Mucosa of stomach (tissue), 1 donor: Measurements from ENCODE around the gene OBSL1.
A peak's percentile ranks its signal among the peaks of the same experiment; 100 is the strongest.

Experiments
- H3K27me3 ChIP-seq: one replicate; pipeline ENCODE4 v1.7.0; 2013; ENCODE audit warnings: mild to moderate bottlenecking, low read length; ENCODE audit not compliant: control insufficient read depth, insufficient read depth
- H3K36me3 ChIP-seq: one replicate; pipeline ENCODE4 v1.7.0; 2013; ENCODE audit warnings: low read length; ENCODE audit not compliant: control insufficient read depth, insufficient read depth
- H3K4me1 ChIP-seq: one replicate; pipeline ENCODE4 v1.7.0; 2013; ENCODE audit warnings: mild to moderate bottlenecking, low read length; ENCODE audit not compliant: control insufficient read depth, insufficient read depth
- H3K4me3 ChIP-seq: one replicate; pipeline ENCODE4 v1.7.0; 2013; ENCODE audit warnings: low read length
- H3K9ac ChIP-seq: one replicate; pipeline ENCODE4 v1.7.0; 2013; ENCODE audit warnings: mild to moderate bottlenecking, low read length, moderate library complexity
- H3K9me3 ChIP-seq: one replicate; pipeline ENCODE4 v1.7.0; 2013; ENCODE audit warnings: mild to moderate bottlenecking, low read length, moderate library complexity; ENCODE audit not compliant: control insufficient read depth
- donor health status: Pancreatic carcinoma.

OBSL1 gene

GRCh38 chr2:219560893-219561178 is 10.5 kb downstream of the OBSL1 start:
- H3K27me3 ChIP-seq = no peaks in the 10 kb centered on the region
- no peak overlapping the region for H3K9ac ChIP-seq
- H3K36me3 ChIP-seq = no peaks in the 10 kb centered on the region
- no peak overlapping the region for H3K4me3 ChIP-seq
- H3K9me3 ChIP-seq = no peaks in the 10 kb centered on the region
- no peaks in the 10 kb centered on the region for H3K4me1 ChIP-seq

GRCh38 chr2:219560037-219560892 is 11.1 kb downstream of the OBSL1 start:
- H3K4me3 ChIP-seq = no peak overlapping the region
- no peak overlapping the region for H3K9ac ChIP-seq
- H3K27me3 ChIP-seq = no peaks in the 10 kb centered on the region
- no peaks in the 10 kb centered on the region for H3K4me1 ChIP-seq
- H3K9me3 ChIP-seq = no peaks in the 10 kb centered on the region
- H3K36me3 ChIP-seq = no peaks in the 10 kb centered on the region

- Histone ChIP-seq H3K4me1 (no peaks in the 10 kb centered on the region), H3K36me3 (no peaks in the 10 kb centered on the region), H3K9ac (no peak overlapping the region), H3K9me3 (no peaks in the 10 kb centered on the region), H3K27me3 (no peaks in the 10 kb centered on the region), H3K4me3 (no peak overlapping the region)
These were observed 12.0 kb downstream of the OBSL1 start for GRCh38 chr2:219559156-219559915.

- Histone ChIP-seq H3K9me3 (no peaks in the 10 kb centered on the region), H3K36me3 (no peaks in the 10 kb centered on the region), H3K9ac (no peak overlapping the region), H3K27me3 (peaks cover 9% of the 10 kb centered on the region), H3K4me1 (peaks cover 4% of the 10 kb centered on the region), H3K4me3 (no peak overlapping the region)
These were observed 13.3 kb downstream of the OBSL1 start for GRCh38 chr2:219557791-219558785.

- Histone ChIP-seq H3K36me3 (no peaks in the 10 kb centered on the region), H3K4me1 (peaks cover 8% of the 10 kb centered on the region), H3K27me3 (peaks cover 14% of the 10 kb centered on the region), H3K4me3 (no peak overlapping the region), H3K9me3 (no peaks in the 10 kb centered on the region), H3K9ac (no peak overlapping the region)
These were observed 14.0 kb downstream of the OBSL1 start for GRCh38 chr2:219557320-219557719.

- H3K36me3 ChIP-seq = no peaks in the 10 kb centered on the region
- no peak overlapping the region for H3K4me3 ChIP-seq
- H3K4me1 ChIP-seq = peaks cover 17% of the 10 kb centered on the region
- no peak overlapping the region for H3K9ac ChIP-seq
- H3K27me3 ChIP-seq = peaks cover 22% of the 10 kb centered on the region
- no peaks in the 10 kb centered on the region for H3K9me3 ChIP-seq
These were observed 14.9 kb downstream of the OBSL1 start for GRCh38 chr2:219556413-219556812.

GRCh38 chr2:219555956-219556355 is 15.4 kb downstream of the OBSL1 start:
- peaks cover 19% of the 10 kb centered on the region for H3K4me1 ChIP-seq
- no peak overlapping the region for H3K9ac ChIP-seq
- H3K4me3 ChIP-seq = no peak overlapping the region
- no peaks in the 10 kb centered on the region for H3K9me3 ChIP-seq
- peaks cover 27% of the 10 kb centered on the region for H3K27me3 ChIP-seq
- no peaks in the 10 kb centered on the region for H3K36me3 ChIP-seq

GRCh38 chr2:219554350-219554749 is 17.0 kb downstream of the OBSL1 start:
- H3K4me1 ChIP-seq = peaks cover 19% of the 10 kb centered on the region
- no peak overlapping the region for H3K9ac ChIP-seq
- H3K9me3 ChIP-seq = no peaks in the 10 kb centered on the region
- H3K4me3 ChIP-seq = no peak overlapping the region
- H3K27me3 ChIP-seq = peaks cover 31% of the 10 kb centered on the region
- no peaks in the 10 kb centered on the region for H3K36me3 ChIP-seq

- peaks cover 31% of the 10 kb centered on the region for H3K27me3 ChIP-seq
- H3K9ac ChIP-seq = peak overlapping the region; percentile 7
- peaks cover 19% of the 10 kb centered on the region for H3K4me1 ChIP-seq
- H3K36me3 ChIP-seq = no peaks in the 10 kb centered on the region
- no peaks in the 10 kb centered on the region for H3K9me3 ChIP-seq
- H3K4me3 ChIP-seq = no peak overlapping the region
These were observed 17.8 kb downstream of the OBSL1 start for GRCh38 chr2:219553463-219553963.

GRCh38 chr2:219553168-219553417 is 18.2 kb downstream of the OBSL1 start:
- peaks cover 31% of the 10 kb centered on the region for H3K27me3 ChIP-seq
- H3K36me3 ChIP-seq = no peaks in the 10 kb centered on the region
- H3K9me3 ChIP-seq = no peaks in the 10 kb centered on the region
- H3K4me1 ChIP-seq = peaks cover 19% of the 10 kb centered on the region
- H3K4me3 ChIP-seq = no peak overlapping the region
- peak overlapping the region; percentile 7 for H3K9ac ChIP-seq

- no peak overlapping the region for H3K9ac ChIP-seq
These were observed 18.8 kb downstream of the OBSL1 start for GRCh38 chr2:219552382-219553167.

More at GRCh38 chr2:219552382-219553167, 18.8 kb downstream of the OBSL1 start:
- H3K27me3 ChIP-seq = peaks cover 31% of the 10 kb centered on the region
- H3K9me3 ChIP-seq = no peaks in the 10 kb centered on the region
- no peaks in the 10 kb centered on the region for H3K36me3 ChIP-seq
- peak overlapping the region; percentile 6 for H3K4me3 ChIP-seq
- peaks cover 19% of the 10 kb centered on the region for H3K4me1 ChIP-seq
